ENCODE measurements around the gene RNF215.

DNA sequence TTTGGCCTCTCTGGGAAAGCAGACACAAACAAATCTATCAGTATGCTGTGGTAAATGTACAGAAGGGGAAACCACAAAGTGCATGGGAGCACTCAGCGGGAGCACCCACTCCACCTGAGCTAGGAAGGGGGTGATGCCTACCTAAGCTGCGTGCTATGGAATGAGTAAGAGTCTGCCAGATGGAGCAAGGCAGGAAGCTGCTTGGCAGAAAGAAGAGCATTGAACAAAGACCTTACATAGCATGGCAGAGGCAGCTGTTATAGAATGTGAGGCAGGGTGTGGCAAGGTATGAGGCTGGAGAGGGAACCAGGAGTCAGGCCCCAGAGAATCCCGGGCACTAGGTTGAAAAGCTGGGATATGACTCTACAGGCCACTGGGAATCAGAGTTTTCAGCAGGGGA is 24.6 kb upstream of the RNF215 start:
- TF ChIP-seq, protein P1, sequence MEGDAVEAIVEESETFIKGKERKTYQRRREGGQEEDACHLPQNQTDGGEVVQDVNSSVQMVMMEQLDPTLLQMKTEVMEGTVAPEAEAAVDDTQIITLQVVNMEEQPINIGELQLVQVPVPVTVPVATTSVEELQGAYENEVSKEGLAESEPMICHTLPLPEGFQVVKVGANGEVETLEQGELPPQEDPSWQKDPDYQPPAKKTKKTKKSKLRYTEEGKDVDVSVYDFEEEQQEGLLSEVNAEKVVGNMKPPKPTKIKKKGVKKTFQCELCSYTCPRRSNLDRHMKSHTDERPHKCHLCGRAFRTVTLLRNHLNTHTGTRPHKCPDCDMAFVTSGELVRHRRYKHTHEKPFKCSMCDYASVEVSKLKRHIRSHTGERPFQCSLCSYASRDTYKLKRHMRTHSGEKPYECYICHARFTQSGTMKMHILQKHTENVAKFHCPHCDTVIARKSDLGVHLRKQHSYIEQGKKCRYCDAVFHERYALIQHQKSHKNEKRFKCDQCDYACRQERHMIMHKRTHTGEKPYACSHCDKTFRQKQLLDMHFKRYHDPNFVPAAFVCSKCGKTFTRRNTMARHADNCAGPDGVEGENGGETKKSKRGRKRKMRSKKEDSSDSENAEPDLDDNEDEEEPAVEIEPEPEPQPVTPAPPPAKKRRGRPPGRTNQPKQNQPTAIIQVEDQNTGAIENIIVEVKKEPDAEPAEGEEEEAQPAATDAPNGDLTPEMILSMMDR (IDR thresholded peaks at IDR 0.05) = no peak
- no peak for TF ChIP-seq POLR2A (IDR thresholded peaks at IDR 0.05)
